B cell (primary cell): ENCODE measurements around the gene GFOD1.

Experiments used
- CTCF ChIP-seq: fragments of 200-600 bp; IDR thresholded peaks from one replicate; pipeline ENCODE4 v1.8.0; 2022; ENCODE audit warnings: antibody characterized with exemption, mild to moderate bottlenecking
- EZH2 ChIP-seq: IDR thresholded peaks from 2 replicates; pipeline ENCODE4 v1.6.1; 2012; ENCODE audit warnings: borderline replicate concordance, low read depth, mild to moderate bottlenecking, moderate library complexity, low read length; ENCODE audit not compliant: insufficient read depth, poor library complexity, severe bottlenecking

DNA sequence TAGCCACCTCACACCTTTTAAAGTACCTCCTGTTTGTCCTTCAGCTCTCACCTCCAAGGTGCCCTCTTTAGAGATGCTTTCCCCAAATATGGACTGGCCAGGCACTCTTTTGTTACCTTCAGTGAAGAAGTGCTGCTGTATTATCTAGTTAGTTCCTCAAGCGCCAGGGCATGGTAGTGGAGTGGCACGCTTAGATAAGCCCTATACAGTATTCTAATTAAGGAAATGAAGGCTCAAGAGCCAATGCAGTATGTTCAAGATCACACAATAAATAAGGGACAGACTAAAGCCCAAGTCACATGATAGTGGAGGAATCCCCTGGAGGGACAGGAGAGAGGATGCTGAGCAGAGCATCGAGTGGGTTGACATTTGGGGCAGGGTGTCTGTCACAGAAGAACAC is 28.5 kb upstream of the GFOD1 start:
- no peak for TF ChIP-seq CTCF
- no peak for TF ChIP-seq EZH2
